Epidermal melanocyte (primary cell): ENCODE data around the gene CAPG.

ENCODE experiments used
- DNase-seq: peaks from one replicate; pipeline ENCODE4 v3.0.0; 2011; ENCODE audit warnings: low spot score; ENCODE audit not compliant: insufficient read length

CAPG gene

DNA sequence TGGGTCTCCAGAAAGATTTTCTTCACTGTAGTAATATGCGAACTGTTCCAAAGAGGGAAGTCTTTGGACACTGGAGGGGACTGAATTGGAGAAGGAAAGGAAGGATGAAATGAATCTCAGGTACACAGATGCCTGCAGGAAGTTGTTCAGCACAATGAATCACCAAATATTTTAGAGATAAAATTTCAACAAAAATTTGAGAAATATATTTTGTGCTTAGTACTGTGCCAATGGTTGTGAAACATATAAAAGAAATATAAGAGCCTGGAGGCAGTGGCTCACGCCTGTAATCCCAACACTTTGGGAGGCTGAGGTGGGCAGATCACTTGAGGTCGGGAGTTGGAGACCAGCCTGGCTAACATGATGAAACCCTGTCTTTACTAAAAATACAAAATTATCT, 52.4 kb downstream of the CAPG start:
- DNase-seq, result no peak

GRCh38 chr2:85356186-85356585, 54.0 kb downstream of the CAPG start:
- DNase-seq, result no peak

DNA sequence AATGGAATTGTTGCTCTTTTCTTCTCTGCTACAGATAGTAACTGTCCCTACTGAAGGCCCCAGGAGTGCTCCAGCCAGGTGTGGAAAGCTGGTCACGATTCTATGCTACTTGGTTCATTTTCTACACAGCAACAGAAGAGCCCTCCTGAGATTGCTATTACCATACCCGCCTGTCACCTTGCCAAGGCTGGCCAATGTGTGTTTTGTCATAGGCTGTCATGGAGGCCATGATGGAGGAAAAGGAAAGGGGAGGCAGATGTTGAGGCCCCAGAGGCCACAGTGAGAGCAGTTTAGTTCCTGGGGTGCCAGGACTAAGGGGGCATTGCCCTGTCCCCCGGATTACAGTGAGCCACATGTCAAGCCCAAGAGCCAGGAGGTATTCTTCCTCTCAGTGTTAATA, 54.6 kb downstream of the CAPG start:
- DNase-seq, result no peak

- DNase-seq, result no peak
Observed at GRCh38 chr2:85355073-85355410, 55.1 kb downstream of the CAPG start.

- peak; percentile 95 for DNase-seq
Observed at GRCh38 chr2:85354286-85355072, 55.7 kb downstream of the CAPG start, which contains the start of the genes ELMOD3 and RETSAT. Gene ELMOD3 (plus strand): TSS chr2:85354769. CDS start chr2:85357199, 2,430 bp downstream. Gene RETSAT (minus strand): TSS chr2:85354528. CDS start chr2:85354507, 21 bp downstream.

DNA sequence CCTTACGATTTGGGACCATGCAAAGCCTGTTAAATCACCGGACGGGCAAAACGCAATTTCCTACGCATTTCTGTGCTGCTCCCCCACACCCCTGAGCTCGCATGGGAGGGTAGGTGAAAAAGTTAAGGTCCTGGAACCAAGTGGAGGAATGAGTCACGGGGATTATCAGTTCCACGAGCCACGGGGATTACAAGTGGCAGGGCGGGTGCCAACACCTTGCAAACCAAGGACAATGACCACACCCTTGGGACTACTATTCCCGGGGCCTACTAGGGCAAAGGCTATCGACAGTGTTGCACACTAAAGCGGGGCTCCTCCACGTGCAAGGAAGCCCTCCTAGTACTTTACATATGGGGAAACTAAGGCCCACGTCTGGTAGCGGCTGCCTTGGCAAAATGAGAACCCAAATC, 56.3 kb downstream of the CAPG start:
- no peak for DNase-seq

DNA sequence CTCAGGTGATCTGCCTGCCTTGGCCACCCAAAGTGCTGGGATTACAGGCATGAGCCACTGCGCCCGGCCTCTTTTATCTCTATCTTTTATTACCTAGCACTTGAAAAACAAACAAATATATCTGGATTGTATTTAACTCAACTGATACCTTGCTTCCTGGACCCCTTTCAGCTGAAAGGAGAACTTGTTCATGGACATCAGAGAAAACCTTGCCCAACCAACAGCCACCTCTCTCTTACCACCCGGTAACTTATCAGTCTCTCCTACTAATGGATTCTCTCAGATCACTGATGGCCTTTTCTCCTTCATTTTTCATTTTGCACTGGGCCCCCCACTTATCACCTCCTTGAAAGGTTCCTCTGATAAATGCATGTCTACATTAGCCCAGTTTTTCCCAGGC, 62.6 kb downstream of the CAPG start:
- DNase-seq, result no peak
